PC-9 (cell line): ENCODE data around the gene EGLN1. TPM values are rescaled to one million over a fixed set of nuclear protein-coding genes. Genes with fewer than 3 reads are reported as not detected.
"Not testable (repeated sequence)": the region's sequence is repeated elsewhere in the genome, so short reads cannot be mapped to it uniquely, and the experiment has no call there.

Source experiments
- BruUV-seq: library from RNA; stranded (reverse); fragments of 400-500 nt; replicated peaks from 2 replicates; lab custom pipeline; 2021; lab: Mats Ljungman, UMichigan
- CTCF ChIA-PET: fragments of 300-600 bp; sonication (Branson Sonifier 250); formaldehyde crosslinking; loops from one replicate; lab custom pipeline; 2022; ENCODE audit warnings: antibody characterized with exemption; lab: Charles Lee
- POLR2A ChIA-PET: fragments of 300-600 bp; sonication (Branson Sonifier 250); formaldehyde crosslinking; loops from one replicate; lab custom pipeline; 2022; ENCODE audit warnings: antibody characterized with exemption; ENCODE audit not compliant: unreplicated experiment; lab: Charles Lee
- DNase-seq, 2 experiments: peaks; one replicate each; pipeline versions ENCODE4 v3.0.0 to v3.0.0-alpha.2; 2015 to 2022; ENCODE audit warnings: mixed read lengths in 1 of 2
- H2AFZ ChIP-seq: fragments of 200-600 bp; sonication (generic); 2 replicates; pipeline ENCODE4 v1.8.1; 2017; ENCODE audit warnings: antibody characterized with exemption
- H3F3A ChIP-seq: fragments of 200-600 bp; sonication (generic); 2 replicates; pipeline ENCODE4 v1.8.1; 2017; ENCODE audit warnings: antibody characterized with exemption, mild to moderate bottlenecking, low read depth; ENCODE audit not compliant: insufficient read depth
- H3K27ac ChIP-seq: fragments of 200-600 bp; sonication (generic); 2 replicates; pipeline ENCODE4 v1.6.1; 2016; ENCODE audit warnings: mixed run types
- H3K27me3 ChIP-seq: fragments of 200-600 bp; sonication (generic); 2 replicates; pipeline ENCODE4 v1.6.1; 2016; ENCODE audit warnings: low read depth, mixed run types; ENCODE audit not compliant: insufficient read depth
- H3K36me3 ChIP-seq: fragments of 200-600 bp; sonication (generic); 2 replicates; pipeline ENCODE4 v1.6.1; 2016; ENCODE audit warnings: low read depth, mixed run types
- H3K4me1 ChIP-seq: fragments of 200-600 bp; sonication (generic); replicated peaks from 2 replicates; pipeline ENCODE4 v1.6.1; 2016; ENCODE audit warnings: mixed run types; ENCODE audit not compliant: insufficient read depth
- H3K4me2 ChIP-seq: fragments of 200-600 bp; sonication (generic); 2 replicates; pipeline ENCODE4 v1.6.1; 2017; ENCODE audit warnings: mixed run types
- H3K4me3 ChIP-seq: fragments of 200-600 bp; sonication (generic); 2 replicates; pipeline ENCODE4 v1.6.1; 2016; ENCODE audit warnings: mixed run types
- H3K79me2 ChIP-seq: fragments of 200-600 bp; sonication (generic); 2 replicates; pipeline ENCODE4 v1.6.1; 2017; ENCODE audit warnings: low read depth, mixed run types
- H3K9me2 ChIP-seq: fragments of 200-600 bp; sonication (generic); 2 replicates; pipeline ENCODE4 v1.8.1; 2017; ENCODE audit warnings: mild to moderate bottlenecking; ENCODE audit not compliant: insufficient read depth
- H3K9me3 ChIP-seq: fragments of 200-600 bp; sonication (generic); 2 replicates; pipeline ENCODE4 v1.8.1; 2016; ENCODE audit warnings: low read depth; ENCODE audit not compliant: insufficient read depth
- H4K20me1 ChIP-seq: fragments of 200-600 bp; sonication (generic); 2 replicates; pipeline ENCODE4 v1.8.1; 2017; ENCODE audit not compliant: insufficient read depth
- EZH2 ChIP-seq: fragments of 200-600 bp; sonication (generic); IDR thresholded peaks from 2 replicates; pipeline ENCODE4 v1.8.0; 2017; ENCODE audit warnings: antibody characterized with exemption, low read depth
- intact Hi-C: fragments of 100-400 bp; cut with micrococcal nuclease; formaldehyde crosslinking; loops from one replicate; pipeline ENCODE4 v1.10.0; 2022; ENCODE audit not compliant: unreplicated experiment
- total RNA-seq: library from RNA; stranded (reverse); gene quantifications from 2 replicates; pipeline ENCODE4 v1.2.3, GENCODE V29; 2021
- TF ChIP-seq, protein P1 (sequence below): fragments of 200-600 bp; sonication (generic); conservative IDR thresholded peaks from 2 replicates; pipeline ENCODE4 v1.6.1; 2017; ENCODE audit warnings: mixed run types, antibody characterized with exemption, mild to moderate bottlenecking, moderate library complexity

The EGLN1 gene
- total RNA-seq, 1 experiment from 2014 or later: 18.8 TPM

- H3K27me3 ChIP-seq, H3K36me3 ChIP-seq, H3K9me3 ChIP-seq, CTCF ChIA-PET, H3K4me1 ChIP-seq, H3F3A ChIP-seq, DNase-seq, H3K27ac ChIP-seq, H3K4me3 ChIP-seq, intact Hi-C loops, H4K20me1 ChIP-seq, H3K79me2 ChIP-seq, H3K4me2 ChIP-seq, H2AFZ ChIP-seq, BruUV-seq, POLR2A ChIA-PET, H3K9me2 ChIP-seq: not testable (repeated sequence)
These were observed 32.0 kb upstream of the EGLN1 start for GRCh38 chr1:231454133-231454532.

DNA sequence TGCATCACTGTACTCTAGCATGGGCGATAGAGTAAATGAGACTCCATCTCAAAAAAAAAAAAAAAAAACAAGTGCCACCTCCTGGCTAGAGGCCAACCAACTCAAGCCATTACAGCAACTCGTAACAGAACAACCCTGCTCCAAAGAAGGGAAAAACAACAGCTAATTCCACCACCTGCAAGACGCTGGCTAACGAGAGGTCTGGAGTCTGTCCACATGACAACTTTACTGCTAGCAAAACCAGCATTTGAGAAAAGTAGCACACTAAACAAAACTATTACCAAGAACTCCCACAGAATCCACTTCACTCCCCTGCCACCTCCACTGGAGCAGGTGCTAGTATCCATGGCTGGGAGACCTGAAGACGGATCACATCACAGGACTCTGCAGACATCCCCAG lies 24.1 kb upstream of the EGLN1 start:
- Histone ChIP-seq H3K36me3 (no peaks in the 10 kb centered on the region), H3K79me2 (no peaks in the 10 kb centered on the region), H3K4me2 (no peak overlapping the region), H3K4me1 (no peaks in the 10 kb centered on the region), H4K20me1 (no peaks in the 10 kb centered on the region), H3K27me3 (no peaks in the 10 kb centered on the region), H3F3A (no peaks in the 10 kb centered on the region), H3K4me3 (no peak overlapping the region), H3K27ac (no peak overlapping the region), H3K9me2 (no peaks in the 10 kb centered on the region; the same call in 1 of the 2 replicates), H3K9me3 (no peaks in the 10 kb centered on the region), H2AFZ (no peak overlapping the region)
- intact Hi-C loops: no loop called here
- POLR2A ChIA-PET: no interaction called here
- BruUV-seq: no TSS peak
- DNase-seq: no peak
- CTCF ChIA-PET: no interaction called here
- no peak for TF ChIP-seq EZH2
- TF ChIP-seq, protein P1, sequence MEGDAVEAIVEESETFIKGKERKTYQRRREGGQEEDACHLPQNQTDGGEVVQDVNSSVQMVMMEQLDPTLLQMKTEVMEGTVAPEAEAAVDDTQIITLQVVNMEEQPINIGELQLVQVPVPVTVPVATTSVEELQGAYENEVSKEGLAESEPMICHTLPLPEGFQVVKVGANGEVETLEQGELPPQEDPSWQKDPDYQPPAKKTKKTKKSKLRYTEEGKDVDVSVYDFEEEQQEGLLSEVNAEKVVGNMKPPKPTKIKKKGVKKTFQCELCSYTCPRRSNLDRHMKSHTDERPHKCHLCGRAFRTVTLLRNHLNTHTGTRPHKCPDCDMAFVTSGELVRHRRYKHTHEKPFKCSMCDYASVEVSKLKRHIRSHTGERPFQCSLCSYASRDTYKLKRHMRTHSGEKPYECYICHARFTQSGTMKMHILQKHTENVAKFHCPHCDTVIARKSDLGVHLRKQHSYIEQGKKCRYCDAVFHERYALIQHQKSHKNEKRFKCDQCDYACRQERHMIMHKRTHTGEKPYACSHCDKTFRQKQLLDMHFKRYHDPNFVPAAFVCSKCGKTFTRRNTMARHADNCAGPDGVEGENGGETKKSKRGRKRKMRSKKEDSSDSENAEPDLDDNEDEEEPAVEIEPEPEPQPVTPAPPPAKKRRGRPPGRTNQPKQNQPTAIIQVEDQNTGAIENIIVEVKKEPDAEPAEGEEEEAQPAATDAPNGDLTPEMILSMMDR: no peak

DNA sequence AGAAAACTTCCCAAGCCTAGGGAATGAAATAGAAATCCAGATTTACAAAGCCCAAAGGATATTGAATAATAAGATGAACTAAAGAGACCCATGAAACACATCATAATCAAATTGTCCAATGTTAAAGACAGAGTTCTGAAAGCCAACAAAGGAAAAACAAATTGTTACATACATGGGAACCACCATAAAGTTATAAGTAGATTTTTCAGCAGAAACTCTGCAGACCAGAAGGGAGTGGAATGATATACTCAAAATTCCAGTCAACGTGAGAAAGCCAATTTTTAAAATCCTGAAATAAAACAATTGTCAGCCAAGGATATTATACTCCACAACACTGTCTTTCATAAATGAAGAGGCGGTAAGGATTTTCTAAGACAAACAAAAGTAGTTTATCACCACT lies 22.0 kb upstream of the EGLN1 start:
- no peak for DNase-seq
- Histone ChIP-seq H3K4me2 (no peak overlapping the region), H3K27ac (no peak overlapping the region), H3K9me3 (no peaks in the 10 kb centered on the region), H3K9me2 (no peaks in the 10 kb centered on the region; the same call in 1 of the 2 replicates), H3K4me1 (no peaks in the 10 kb centered on the region), H3K27me3 (no peaks in the 10 kb centered on the region), H3F3A (no peaks in the 10 kb centered on the region), H3K36me3 (no peaks in the 10 kb centered on the region), H3K4me3 (no peak overlapping the region), H3K79me2 (no peaks in the 10 kb centered on the region), H2AFZ (no peak overlapping the region), H4K20me1 (no peaks in the 10 kb centered on the region)
- no TSS peak for BruUV-seq
- POLR2A ChIA-PET: no interaction called here
- CTCF ChIA-PET: no interaction called here
- no peak for TF ChIP-seq EZH2
- TF ChIP-seq, protein P1: no peak
- intact Hi-C loops: no loop called here

- ChIA-PET CTCF (no interaction called here), POLR2A (no interaction called here)
- Histone ChIP-seq H3K4me1 (no peaks in the 10 kb centered on the region), H2AFZ (no peak overlapping the region), H3K36me3 (no peaks in the 10 kb centered on the region), H3K9me3 (no peaks in the 10 kb centered on the region), H4K20me1 (no peaks in the 10 kb centered on the region), H3K4me3 (no peak overlapping the region), H3K4me2 (no peak overlapping the region), H3K27me3 (no peaks in the 10 kb centered on the region), H3K27ac (no peak overlapping the region), H3K9me2 (no peaks in the 10 kb centered on the region; the same call in 1 of the 2 replicates), H3K79me2 (no peaks in the 10 kb centered on the region), H3F3A (no peaks in the 10 kb centered on the region)
- no TSS peak for BruUV-seq
- no peak for TF ChIP-seq EZH2
- TF ChIP-seq, protein P1: no peak
- intact Hi-C loops: no loop called here
- no peak for DNase-seq
These were observed 21.3 kb upstream of the EGLN1 start for GRCh38 chr1:231443363-231443762.
